Right atrium auricular region (tissue), 2 donors: ENCODE measurements around the gene TIMELESS. TPM values are rescaled to one million over a fixed set of nuclear protein-coding genes. Genes with fewer than 3 reads are reported as not detected.

ENCODE experiments used
- DNase-seq: peaks from one replicate; pipeline ENCODE4 v3.0.0-alpha.2; 2019; ENCODE audit warnings: low spot score
- H3K27ac ChIP-seq, 2 donors: fragments of 200-600 bp; sonication (generic); 1 replicate in 1 of 2; 2 replicates in 1 of 2; pipeline ENCODE4 v1.5.1; 2016 to 2019
- H3K27me3 ChIP-seq, 2 donors: fragments of 200-600 bp; sonication (generic); one replicate each; pipeline versions ENCODE4 v1.5.1 to v1.6.0; 2017 to 2019
- H3K36me3 ChIP-seq: fragments of 200-600 bp; sonication (generic); one replicate; pipeline ENCODE4 v1.5.1; 2016
- H3K4me1 ChIP-seq, 2 donors: fragments of 200-600 bp; sonication (generic); one replicate each; pipeline versions ENCODE4 v1.5.1 to v1.6.0; 2017 to 2019
- H3K4me3 ChIP-seq, 2 donors: fragments of 200-600 bp; sonication (generic); 1 replicate in 1 of 2; 2 replicates in 1 of 2; pipeline ENCODE4 v1.5.1; 2017 to 2019; ENCODE audit warnings: mild to moderate bottlenecking in 1 of 2, moderate library complexity in 1 of 2
- H3K9me3 ChIP-seq, 2 donors: fragments of 200-600 bp; sonication (generic); one replicate each; pipeline ENCODE4 v1.5.1; 2019
- total RNA-seq, 2 donors: library from RNA; depleted of rRNA; stranded (reverse); fragments of >200 nt; gene quantifications; one replicate each; pipeline ENCODE4 v1.1.0, GENCODE V29; 2016
- TF ChIP-seq, protein P1 (sequence below), 2 donors: fragments of 200-600 bp; sonication (generic); IDR thresholded peaks; one replicate each; pipeline ENCODE4 v1.5.1; 2019; ENCODE audit warnings: antibody characterized with exemption in 2 of 2

TIMELESS gene
- total RNA-seq, 2 donors from 2014 or later = 2.1 to 3.0 TPM

DNA sequence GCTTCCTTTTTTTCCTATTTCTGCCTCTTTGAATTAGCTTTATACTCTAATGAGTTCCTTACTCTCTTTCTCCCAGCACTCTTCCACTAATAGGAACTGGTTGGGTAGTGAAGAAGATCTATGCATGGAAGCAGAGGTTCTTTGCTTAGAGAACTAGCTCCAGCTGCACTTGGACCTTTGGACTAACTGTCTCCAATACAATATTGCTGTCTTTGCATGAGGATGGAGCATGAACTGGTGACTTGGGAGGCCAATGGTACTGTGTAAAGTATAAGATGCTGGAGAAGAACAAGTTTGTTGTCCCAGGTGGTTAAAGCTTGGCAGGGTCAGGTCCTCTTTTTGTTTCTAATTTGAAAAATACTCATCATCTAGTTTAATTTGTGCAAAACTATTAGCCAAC is 41.1 kb upstream of the TIMELESS start:
- Histone ChIP-seq H3K4me3 (no peak overlapping the region), H3K4me1 (peaks cover 0 to 6% of the 10 kb centered on the region in 2 donors), H3K27me3 (no peaks in the 10 kb centered on the region), H3K36me3 (no peaks in the 10 kb centered on the region), H3K27ac (no peak overlapping the region), H3K9me3 (no peaks in the 10 kb centered on the region)
- no peak for DNase-seq
- TF ChIP-seq, protein P1, sequence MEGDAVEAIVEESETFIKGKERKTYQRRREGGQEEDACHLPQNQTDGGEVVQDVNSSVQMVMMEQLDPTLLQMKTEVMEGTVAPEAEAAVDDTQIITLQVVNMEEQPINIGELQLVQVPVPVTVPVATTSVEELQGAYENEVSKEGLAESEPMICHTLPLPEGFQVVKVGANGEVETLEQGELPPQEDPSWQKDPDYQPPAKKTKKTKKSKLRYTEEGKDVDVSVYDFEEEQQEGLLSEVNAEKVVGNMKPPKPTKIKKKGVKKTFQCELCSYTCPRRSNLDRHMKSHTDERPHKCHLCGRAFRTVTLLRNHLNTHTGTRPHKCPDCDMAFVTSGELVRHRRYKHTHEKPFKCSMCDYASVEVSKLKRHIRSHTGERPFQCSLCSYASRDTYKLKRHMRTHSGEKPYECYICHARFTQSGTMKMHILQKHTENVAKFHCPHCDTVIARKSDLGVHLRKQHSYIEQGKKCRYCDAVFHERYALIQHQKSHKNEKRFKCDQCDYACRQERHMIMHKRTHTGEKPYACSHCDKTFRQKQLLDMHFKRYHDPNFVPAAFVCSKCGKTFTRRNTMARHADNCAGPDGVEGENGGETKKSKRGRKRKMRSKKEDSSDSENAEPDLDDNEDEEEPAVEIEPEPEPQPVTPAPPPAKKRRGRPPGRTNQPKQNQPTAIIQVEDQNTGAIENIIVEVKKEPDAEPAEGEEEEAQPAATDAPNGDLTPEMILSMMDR (IDR thresholded peaks at IDR 0.05) = no peak

DNA sequence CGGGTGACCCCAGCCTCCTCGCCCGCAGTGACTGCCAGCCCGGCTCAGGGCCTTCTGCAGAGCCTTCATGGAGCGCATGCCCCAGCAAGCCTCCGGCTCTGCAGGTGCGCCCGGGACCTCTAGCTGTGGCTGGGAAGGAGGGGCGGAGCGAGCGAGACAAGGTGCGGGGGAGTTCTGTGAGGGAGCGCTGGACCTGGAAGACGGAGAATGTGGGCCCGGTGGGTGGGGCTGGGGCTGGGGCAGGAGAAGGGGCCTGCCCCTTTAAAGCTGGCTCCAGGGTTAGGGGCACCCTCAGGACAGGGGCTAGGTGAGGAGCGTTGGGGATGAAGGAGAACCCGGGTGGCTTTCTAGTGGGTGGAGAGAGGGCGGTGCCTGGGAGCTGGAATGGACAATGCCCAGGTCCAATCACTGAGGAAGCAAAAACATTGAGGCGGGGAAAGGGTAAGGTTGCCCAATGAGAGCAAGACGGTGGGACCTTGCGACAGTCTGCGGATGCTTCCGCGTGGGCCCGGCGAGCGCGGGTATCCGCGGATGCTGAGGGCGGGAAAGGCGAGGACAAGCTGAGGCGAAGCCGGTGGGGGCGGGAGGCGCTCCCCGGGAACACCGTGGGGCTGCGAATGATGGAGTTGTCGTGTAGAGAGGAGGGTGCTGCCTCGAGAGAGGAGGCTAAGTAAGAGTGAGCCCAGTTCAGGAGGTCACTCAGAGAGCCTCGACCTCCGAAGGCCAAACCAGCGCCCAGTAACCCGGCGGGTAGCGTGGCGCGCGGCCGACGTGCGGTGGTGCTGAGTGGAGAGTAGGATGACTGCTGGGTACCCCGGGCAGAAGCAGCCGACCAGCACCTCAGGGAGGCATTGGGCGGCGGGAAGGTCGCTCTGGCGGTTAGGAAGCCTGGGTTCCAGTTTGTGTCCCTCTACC is 39.1 kb upstream of the TIMELESS start, which contains the start of gene GLS2:
Gene GLS2, minus strand, starts transcription at position 121 of the 915 bp plus-strand sequence. Its CDS starts 43 bp downstream, at position 78.
- no peaks in the 10 kb centered on the region for H3K36me3 ChIP-seq
- TF ChIP-seq, protein P1 (IDR thresholded peaks at IDR 0.05) = no peak
- peak; percentile 84 for DNase-seq
- peaks cover 0 to 6% of the 10 kb centered on the region in 2 donors for H3K4me1 ChIP-seq
- H3K9me3 ChIP-seq = no peaks in the 10 kb centered on the region
- peak within 1 kb of the TSS in 1 of 2 donors; percentile 15 for H3K27ac ChIP-seq
- peak within 1 kb of the TSS; percentile 55 to 64 for H3K4me3 ChIP-seq
- H3K27me3 ChIP-seq = no peaks in the 10 kb centered on the region

DNA sequence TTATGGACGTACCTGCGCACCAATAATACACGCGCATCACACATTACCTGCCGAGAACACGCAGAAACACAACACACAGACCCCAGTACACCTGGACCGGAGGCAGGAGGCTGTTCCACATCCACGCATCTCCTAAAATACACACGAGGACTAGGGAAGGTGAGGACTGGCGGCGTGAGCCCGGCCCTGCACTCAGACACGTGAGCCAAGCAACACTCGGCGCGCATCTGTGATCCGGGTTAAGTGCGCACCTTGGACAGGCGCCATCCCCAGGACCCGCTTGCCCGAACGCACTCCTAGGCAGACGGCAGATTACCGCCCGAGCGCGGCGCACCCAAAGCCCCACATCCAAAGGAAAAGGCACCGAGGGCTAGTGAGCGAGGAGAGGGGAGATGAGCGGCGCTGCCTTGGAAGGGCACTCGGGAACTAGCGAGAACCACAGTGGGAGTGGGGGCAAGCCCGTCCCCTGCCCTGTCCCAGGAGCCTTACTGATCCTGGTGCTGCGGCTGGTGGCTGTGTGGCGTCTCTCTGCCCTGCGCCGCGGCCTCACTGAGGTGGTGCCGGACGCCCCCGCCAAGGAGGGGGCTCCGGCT is 38.3 kb upstream of the TIMELESS start:
- DNase-seq = no peak
- H3K4me1 ChIP-seq = peaks cover 0 to 6% of the 10 kb centered on the region in 2 donors
- H3K4me3 ChIP-seq = peak overlapping the region; percentile 55 to 64
- no peaks in the 10 kb centered on the region for H3K9me3 ChIP-seq
- no peaks in the 10 kb centered on the region for H3K36me3 ChIP-seq
- TF ChIP-seq, protein P1 (IDR thresholded peaks at IDR 0.05) = no peak
- H3K27me3 ChIP-seq = no peaks in the 10 kb centered on the region
- H3K27ac ChIP-seq = peak overlapping the region in 1 of 2 donors; percentile 15

DNA sequence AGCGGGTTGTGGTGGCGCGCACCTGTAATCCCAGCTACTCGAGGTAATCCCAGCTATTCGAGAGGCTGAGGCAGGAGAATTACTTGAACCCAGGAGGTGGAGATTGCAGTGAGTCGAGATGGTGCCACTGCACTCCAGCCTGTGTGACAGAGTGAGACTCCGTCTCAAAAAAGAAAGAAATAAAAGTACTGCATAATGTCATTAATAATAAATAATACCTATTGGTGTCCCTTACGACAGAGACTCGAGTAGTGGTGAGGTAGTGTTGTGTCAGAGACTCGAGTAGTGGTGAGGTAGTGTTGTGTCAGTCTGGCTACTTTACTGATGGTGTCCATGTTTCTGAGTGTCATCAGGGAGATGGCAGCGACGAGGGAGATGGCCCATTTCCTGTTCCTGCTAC is 37.5 kb upstream of the TIMELESS start:
- TF ChIP-seq, protein P1 (IDR thresholded peaks at IDR 0.05) = no peak
- DNase-seq = no peak
- H3K9me3 ChIP-seq = no peaks in the 10 kb centered on the region
- H3K27ac ChIP-seq = no peak overlapping the region
- no peaks in the 10 kb centered on the region for H3K36me3 ChIP-seq
- peaks cover 0 to 6% of the 10 kb centered on the region in 2 donors for H3K4me1 ChIP-seq
- no peak overlapping the region for H3K4me3 ChIP-seq
- no peaks in the 10 kb centered on the region for H3K27me3 ChIP-seq

DNA sequence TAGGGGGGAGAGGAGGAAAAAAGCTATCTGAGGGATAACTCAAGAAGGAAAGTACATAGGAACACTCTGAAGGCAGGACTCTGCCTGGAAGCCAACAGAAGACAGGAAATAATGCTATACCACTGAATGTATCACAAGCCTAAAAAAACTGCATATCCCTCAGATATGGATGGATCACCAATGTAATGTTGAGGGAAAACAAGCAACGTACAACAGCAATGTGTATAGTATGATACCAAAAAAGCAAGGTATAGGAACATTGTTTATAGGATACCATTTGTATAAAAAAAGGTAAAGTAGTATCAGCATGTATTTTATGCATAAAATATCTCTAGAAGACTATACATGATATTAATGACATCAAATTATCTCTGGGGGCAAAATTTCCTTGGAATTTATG is 35.3 kb upstream of the TIMELESS start:
- Histone ChIP-seq H3K27me3 (no peaks in the 10 kb centered on the region), H3K4me1 (peaks cover 0 to 6% of the 10 kb centered on the region in 2 donors), H3K4me3 (no peak overlapping the region), H3K9me3 (no peaks in the 10 kb centered on the region), H3K27ac (no peak overlapping the region), H3K36me3 (no peaks in the 10 kb centered on the region)
- TF ChIP-seq, protein P1 (IDR thresholded peaks at IDR 0.05) = no peak
- DNase-seq = no peak
